SKM-1 treated with dmso at 0.1 percent for 144 hours (cell line): ENCODE results near the gene VGF.
"Not testable (repeated sequence)": the region's sequence is repeated elsewhere in the genome, so short reads cannot be mapped to it uniquely, and the experiment has no call there.

Experiments
- DNase-seq: peaks from one replicate; lab custom pipeline; 2025; ENCODE audit not compliant: unreplicated experiment; lab: John Stamatoyannopoulos, UW

The VGF gene

DNA sequence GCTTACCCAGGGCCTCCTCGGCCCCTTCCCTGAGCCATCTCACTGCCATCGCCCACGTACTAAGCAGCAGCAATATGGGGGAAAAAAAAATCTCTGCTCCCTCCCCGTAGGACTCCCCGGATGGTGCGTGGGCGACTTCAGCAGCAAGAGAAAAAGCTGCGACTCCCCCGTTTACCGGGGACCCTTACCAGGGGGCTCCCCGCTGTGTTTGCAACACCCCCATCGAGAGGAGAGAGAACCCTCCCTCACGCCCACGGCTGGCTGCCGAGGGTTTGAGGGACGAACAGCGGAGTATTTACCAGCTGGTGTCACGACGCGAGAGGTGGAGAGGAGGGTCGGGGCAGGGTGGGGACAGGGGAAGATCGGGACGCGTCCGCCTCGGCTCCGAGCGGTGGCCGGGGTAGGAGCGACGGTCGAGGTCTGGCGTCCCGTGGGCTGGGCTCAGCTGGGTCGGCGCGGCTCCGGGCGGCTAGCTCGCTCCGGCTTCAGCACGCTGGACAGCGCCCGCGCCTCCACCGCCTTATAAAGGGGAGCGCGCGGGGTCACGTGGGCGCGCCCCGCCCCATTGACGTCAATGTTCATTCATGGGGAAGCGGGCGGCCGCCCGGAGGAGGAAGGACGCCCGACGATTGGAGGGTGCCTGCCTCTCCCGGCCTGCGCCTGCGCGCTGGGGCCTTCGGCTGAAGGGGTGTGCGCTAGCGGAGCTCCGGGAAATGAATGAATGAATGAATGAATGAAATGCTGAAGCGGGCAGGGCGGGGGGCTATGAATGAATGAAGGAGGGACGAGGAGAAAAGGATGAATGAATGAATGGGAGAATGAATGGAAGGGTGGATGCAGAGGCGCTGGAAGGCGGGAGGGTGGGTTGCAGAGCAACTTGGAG, at the start of gene VGF:
Gene VGF (minus strand): TSS at position 495 of the 883 bp plus-strand sequence. CDS start 726 bp downstream, outside the sequence.
- DNase-seq: peak; percentile 77

DNA sequence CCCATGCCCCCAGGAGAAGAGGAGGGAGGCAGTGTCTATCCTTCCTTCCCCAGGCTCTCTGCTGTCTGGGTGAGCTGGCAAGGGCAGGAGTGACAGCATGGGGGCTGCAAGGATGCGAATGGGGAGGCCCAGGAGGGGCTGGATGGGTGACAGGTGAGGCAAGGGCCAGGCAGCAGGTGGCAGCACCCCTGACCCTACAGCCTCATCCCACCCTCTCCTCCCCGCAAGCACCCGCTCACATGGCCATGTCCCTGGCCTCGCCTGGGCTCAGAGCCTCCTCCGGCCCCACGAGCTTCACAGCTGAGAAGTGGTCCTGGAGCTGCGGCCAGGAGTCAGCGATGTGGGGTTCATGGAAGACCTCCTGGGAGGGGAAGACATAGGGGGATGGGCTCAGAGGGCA, 46.6 kb upstream of the VGF start:
- DNase-seq: no peak

DNA sequence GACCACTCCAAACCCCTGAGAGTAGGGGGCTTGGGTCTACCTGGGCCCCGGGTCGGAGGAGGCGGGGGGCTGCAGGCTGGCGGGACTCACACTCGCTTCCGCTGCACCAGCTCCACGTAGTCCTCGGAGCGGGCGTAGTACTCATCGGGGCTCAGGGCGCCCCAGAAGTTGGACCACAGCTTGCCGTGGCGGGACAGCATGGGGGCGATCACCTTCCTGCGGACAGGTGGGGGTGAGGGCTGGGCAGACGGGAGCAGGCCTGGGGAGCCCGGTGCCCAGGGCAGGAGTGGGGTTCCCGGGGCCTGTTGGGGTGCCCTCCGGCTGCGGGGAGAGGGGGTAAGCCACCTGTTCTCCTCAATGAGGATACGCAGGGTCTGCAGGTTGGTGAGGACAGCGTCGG, 46.1 kb upstream of the VGF start:
- DNase-seq: no peak

DNA sequence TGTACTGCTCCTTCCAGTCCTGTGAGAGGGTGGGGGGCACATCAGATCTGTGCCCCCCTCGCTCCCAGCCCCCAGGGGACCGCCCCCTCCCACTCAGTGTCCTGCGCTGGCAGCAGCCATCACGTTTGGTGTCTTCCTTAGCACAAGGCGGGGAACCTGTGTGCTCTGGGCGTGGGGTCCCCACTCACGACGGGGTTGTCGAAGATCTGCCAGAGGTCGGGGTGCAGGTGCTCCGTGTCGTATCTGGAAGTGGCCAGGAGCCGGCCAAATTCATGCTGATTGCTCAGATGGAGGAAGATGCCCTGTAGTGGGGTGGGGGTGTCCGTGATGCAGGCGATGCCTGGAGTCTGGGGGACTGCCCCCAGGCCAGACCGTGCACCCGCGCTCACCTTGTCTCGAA, 44.8 kb upstream of the VGF start:
- DNase-seq: no peak

DNA sequence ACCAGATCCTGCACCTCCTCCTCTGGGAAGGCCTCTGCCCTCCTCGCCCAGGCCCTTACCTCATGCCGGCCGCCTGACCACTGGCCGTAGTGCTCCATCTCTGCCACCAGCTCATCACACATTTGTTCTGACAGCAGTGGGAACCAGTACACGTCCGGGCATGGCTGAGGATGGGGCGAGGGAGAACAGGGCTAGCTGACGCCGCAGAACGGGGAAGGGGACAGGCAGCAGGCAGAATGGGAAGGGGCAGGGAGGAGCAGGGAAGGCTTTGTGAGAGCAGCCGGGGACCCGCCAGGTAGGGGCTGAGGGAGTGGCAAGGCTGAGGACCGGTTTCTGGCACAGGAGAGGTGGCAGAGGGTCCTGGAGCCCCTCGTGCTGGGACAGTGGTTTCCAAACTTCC, 43.4 kb upstream of the VGF start:
- no peak for DNase-seq

DNA sequence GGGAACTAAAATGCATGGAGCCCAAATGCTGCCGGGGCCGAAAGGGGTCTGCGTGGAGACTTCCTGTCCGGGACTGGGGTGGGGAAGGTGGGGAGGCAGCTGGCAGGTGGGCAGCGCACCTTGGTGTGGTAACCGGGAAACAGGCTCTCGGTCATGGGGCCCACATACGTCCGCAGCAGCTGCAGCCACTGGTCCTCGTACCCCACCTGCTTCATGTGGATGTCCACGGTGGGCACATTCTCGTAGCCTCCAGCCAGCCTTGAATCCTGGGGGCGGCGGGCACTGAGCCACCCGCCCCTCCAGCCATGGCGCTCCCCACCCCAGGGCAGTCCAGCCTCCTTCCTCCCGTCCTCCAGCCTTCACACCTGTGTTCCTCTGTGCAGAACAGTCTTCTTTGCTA, 42.1 kb upstream of the VGF start:
- no peak for DNase-seq

DNA sequence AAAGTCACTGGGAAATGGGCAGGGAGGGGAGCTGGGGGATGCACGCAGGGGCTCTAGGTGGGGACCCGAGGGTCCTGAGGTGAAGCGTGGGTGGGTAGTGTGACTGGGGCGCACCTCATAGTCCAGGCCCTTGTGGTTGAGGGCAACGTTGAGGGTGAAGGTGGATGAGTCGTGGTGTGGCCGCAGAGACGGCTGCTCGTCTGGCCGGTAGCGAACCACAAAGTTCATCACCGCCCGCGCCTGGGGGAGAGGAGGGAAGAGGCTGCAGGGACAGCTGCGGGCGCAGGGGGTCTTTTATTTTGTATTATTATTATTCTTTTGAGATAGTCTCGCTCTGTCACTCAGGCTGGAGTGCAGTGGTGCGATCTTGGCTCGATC, 41.3 kb upstream of the VGF start:
- no peak for DNase-seq

DNA sequence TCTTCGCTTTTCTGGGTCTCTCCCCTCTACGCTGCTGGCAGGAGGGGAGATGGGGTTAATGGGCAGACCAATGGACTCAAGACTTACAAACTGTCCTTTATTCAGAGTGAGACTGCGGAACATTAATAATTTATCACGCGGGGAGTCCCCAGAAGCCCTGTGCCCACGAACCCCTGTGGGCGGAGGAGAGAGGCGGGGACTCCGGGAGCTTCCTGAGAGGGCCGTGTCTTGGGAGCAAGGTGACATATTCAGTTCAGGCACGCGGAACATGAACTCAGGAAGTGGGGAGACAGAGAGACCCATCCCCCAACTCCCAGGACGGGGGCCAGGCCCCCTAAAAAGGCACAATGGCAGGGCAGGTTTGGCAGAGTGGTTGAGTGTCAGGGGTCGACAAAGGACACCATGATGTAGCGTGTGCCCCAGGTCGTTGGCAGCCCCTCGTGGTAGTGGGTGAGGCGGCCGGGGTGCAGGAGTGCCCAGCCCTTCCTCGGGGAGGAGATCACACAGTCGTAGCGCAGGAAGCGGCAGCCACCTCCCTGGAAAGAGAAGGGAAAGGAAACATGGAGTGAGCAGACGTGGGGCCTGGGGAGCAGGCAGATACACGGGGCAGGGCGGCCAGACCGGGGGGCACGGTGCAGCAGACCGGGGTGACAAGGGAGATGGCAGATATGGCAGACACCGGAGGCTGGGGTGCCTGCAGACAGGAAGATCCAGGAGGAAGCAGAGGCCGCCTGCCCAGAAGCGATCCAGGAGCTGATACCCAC, 40.7 kb upstream of the VGF start:
- DNase-seq: no peak

DNA sequence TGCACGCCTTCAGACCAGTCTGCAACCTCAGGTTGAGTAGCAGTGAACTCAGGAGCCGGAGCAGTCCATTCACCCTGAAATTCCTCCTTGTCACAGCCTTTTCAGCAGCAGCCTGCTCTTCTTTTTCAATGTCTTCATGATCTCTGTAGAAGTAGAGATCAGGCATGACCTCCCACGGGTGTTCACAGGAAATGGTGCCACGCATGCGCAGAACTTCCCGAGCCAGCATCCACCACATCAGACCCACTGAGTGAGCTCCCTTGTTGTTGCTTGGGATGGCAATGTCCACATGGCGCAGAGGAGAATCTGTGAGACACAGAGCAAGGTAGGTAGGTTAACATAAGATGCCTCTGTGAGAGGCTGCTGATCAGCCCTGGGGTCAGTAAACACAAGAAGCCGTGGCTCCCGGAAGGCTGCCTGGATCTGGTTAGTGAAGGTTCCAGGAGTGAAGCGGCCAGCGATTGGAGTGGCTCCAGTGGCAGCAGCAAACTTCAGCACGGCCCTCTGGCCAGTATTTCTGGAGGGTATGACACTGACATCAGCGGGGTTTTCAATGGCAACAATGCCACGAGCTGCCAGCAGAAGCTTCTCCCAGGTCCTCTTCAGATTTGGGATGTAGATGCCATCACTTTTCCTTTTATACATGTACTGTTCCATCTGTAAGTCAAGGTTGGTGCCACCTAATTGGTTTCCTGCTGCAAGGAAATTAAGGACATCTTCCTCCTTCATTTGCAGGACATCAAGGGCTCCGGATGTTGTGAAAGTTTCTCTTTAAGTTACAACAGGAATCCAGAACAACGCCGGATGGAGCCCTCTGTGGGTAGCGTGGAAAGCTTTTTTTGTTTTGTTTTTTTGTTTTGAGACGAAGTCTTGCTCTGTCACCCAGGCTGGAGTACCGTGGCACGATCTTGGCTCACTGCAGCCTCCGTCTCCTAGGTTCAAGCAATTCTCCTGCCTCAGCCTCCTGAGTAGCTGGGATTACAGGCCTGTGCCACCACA, 38.7 kb upstream of the VGF start:
- peak; percentile 75 for DNase-seq

DNA sequence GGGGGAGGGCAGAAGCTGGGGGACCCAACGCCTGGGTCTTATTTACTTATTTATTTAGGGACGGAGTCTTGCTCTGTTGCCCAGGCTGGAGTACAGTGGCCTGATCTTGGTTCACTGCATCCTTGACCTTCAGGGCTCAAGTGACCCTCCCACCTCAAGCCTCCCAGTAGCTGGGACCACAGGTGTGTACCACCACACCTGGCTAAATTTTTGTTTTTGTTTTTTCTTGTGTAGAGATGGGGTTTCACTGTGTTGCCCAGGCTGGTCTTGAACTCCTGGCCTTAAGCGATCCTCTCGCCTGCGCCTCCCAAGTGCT, 37.2 kb upstream of the VGF start:
- no peak for DNase-seq

DNA sequence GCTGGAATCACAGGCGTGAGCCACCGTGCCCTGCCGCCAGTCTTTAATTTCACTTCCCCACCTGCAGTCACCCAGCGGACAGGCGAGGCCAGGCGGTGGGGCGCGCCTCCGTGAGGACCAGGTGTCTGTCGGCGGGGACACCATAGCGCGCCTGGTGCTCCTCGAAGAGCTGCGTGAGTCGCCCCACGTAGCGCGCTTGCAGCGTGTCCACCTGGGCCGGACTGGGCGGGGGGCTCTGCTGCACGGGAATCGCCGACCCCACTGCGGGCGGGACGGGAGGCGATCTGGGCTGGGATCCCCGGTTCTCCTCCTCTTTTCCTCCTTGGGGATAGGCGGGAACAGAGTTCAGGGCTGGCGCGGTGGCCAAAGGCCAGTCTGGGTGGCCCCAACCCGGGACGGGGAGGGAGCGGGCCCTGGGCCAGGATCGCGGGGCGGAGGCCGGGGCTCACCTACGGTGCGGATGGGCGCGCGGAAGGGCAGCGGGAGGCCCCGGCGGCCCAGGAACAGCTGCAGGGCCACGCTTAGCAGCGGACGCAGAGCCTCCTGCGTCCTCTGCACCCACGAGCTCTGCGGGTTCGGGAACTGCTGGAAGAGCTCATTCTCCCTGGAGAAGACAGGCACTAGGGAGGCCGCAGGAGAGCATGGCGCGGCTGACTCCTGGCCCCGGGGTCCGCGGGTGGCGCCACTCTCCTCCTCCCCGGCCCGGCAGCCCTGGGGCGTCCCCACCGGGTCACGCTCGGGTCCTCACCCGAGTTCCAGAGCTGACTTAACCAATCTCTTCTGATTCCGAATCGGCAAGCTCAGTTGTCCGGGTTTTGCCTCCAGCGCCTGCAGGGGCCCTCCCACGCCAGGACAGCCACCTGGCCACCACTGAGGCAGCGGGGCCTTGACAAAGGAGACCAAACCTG, 36.6 kb upstream of the VGF start:
- no peak for DNase-seq

DNA sequence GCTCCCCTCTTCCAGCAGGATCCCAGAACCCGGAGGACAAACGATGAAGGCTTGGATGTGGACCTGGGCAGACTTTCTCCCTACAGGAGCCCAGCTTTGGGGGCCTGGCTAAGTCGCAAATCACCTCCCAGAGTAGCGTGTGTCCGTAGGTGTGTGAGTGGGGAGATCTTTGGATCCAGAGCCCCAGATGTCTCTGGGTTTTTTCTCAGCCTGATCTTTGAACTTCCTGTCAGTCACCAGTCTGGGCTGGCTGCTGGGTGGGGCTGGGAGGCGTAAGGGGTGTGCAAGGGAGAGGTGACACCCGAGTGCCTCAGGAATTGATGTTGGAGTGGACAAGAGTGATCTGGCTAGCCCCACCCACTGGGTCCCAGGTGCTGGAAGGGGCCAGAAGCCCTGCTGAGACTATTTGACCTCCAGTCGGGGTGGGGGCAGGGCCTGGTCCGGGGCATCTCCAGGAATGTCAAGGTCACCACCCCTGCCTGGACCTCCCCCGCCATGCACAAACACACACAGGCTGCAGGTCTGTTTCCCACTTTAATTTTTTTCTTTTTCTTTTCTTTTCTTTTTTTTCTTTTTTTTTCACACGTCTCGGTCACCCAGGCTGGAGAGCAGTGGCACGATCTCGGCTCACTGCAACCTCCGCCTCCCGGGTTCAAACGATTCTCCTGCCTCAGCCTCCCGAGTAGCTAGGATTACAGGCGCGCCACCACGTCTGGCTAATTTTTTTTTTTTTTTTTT, 35.7 kb upstream of the VGF start, which contains the start of gene MOGAT3:
Gene MOGAT3 (minus strand): TSS at position 175 of the 738 bp plus-strand sequence. CDS start 182 bp downstream, outside the sequence.
- DNase-seq: no peak

DNA sequence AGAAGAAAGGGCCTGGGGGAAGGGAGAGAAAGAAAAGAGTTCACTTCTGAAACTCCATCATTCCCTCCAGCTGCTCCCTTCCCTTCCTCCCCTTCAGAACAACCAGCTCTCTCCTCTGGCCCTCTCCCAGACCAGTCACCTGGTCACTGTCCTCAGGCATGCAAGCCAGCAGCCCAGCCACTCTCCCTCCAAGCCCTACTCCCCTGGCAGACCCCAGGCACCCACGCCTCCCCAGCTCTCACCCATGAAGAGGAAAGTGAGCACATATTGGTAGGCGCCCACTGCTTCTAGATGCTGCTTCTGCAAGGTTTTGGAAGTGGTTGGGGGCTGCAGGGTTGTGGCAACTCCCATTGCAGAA, 35.1 kb upstream of the VGF start:
- no peak for DNase-seq

DNA sequence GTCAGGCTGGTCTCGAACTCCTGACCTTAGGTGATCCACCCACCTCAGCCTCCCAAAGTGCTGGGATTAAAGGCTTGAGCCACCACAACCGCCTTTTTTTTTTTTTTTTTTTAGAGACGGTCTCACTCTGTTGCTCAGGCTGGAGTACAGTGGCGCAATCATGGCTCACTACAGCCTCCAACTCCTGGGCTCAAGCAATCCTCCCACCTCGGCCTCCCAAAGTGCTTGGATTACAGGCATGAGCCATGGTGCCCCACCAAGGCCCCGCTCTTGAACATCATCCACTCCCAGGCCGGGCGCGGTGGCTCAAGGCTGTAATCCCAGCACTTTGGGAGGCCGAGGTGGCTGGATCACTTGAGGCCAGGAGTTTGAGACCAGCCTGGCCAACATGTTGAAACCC, 34.2 kb upstream of the VGF start:
- DNase-seq: not testable (repeated sequence)

DNA sequence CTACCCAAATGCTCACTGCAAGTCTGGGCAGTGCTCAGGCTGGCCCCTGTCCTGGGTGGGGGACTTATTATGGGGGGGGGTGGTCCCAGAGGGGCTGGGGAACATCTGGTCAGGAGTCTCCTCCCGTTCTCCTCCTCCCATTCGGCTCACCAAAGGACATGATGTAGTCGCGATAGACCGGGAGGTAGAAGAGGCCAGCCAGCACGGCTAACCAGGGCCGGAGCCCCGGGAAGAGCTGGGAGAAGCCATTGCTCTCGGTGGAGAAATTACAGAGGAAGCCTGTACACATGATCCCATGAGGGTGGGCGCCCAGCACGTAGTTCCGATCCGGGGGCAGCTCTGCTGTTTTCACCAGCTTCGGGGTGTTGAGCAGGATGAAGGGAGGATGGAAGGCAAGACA, 33.1 kb upstream of the VGF start:
- DNase-seq: no peak

DNA sequence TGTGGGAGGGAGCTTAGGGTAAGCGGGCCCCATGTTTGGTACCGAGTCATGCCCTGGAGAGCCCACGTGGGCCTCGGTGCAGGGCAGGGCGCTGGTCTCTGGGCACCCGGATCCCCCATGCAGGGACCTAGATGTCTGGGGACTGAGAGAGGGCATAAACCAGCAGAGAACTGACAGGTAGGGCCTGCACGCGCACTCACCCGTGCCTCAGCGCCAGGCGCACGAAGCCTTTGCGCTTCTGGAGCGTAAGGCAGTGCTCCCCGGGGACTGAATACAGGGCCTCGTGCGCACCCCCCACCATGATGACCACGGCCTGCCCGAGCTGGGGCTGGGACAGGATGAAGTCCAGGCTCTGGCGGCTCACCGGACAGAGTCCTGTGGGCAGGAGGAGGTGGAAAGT, 32.6 kb upstream of the VGF start:
- DNase-seq: no peak

DNA sequence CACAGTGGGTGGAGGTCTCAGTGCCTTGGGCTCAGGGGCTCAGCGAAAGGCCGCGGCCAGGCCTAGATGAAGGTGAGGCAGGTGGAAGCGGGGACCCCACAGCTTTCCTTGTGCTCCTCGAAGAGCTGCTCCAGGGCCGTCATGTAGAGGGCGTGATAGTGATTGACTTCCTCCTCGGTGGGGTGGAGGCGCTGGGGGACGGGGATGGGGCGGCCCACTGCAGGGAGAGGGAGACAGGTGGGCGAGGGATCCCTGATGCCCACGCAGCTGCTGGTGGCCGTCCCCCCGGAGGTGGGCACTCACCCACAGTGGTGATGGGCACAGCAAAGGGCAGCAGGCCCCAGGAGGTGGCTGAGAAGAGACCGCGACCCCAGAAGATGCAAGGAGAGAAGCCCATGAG, 30.5 kb upstream of the VGF start:
- DNase-seq: no peak

DNA sequence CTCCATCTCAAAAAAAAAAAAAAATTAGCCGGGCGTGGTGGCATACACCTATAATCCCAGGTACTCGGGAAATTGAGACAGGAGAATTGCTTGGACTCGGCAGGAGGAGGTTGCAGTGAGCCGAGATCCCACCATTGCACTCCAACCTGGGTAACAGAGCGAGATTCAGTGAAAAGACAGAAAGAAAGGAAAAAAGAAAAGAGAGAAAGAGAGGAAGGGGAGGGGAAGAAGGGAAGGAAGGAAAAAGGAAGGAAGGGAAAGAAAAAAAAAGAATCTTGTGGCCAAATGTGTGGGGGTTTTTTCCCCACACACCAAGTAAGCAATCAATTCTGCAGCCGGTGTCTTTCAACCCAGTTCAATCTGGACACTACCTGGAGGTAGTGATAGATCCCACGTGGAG, 23.7 kb upstream of the VGF start:
- no peak for DNase-seq

DNA sequence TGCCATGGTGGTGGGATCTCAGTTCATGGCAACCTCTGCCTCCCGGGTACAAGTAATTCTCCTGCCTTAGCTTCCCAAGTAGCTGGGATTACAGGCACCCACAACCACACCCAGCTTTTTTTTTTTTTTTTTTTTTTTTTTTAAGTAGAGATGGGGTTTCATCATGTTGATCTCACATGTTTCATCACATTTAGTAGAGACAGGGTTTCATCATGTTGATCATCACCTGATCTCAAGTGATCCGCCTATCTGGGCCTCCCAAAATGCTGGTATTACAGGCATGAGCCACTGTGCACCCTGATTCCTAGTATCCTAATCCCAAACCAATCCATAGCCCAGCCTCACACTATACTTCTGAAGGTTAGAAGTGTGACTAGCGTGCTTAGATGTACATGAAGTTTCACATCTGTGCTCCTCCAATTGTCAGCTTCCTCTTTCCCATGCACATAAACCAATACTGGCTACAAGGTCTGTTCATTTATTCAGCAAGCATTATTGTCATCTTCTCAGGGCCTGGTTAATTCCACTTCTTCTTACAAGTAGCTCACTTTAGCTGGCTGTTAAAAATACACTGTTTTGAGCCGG, 21.6 kb upstream of the VGF start:
- peak; percentile 79 for DNase-seq
